ENCODE measurements around the gene NR2F1-AS1.

The NR2F1-AS1 gene

GRCh38 chr5:93580927-93581445, at the start of gene NR2F1-AS1:
TSS of gene NR2F1-AS1 (minus strand) at chr5:93581219.
- DNase-seq, result no peak

- no peak for DNase-seq
These were observed 45.8 kb upstream of the NR2F1-AS1 start for GRCh38 chr5:93626801-93627200.

GRCh38 chr5:93623153-93623552, 42.1 kb upstream of the NR2F1-AS1 start:
- no peak for DNase-seq

- no peak for DNase-seq
These were observed 41.3 kb upstream of the NR2F1-AS1 start for GRCh38 chr5:93622240-93622885.

GRCh38 chr5:93621327-93621798, 40.3 kb upstream of the NR2F1-AS1 start:
- DNase-seq, result no peak

GRCh38 chr5:93620487-93621326, 39.7 kb upstream of the NR2F1-AS1 start:
- DNase-seq, result peak; percentile 56 to 65

GRCh38 chr5:93616538-93617174, 35.6 kb upstream of the NR2F1-AS1 start:
- DNase-seq, result no peak

GRCh38 chr5:93612855-93613243, 31.8 kb upstream of the NR2F1-AS1 start:
- no peak for DNase-seq

GRCh38 chr5:93611976-93612854, 31.2 kb upstream of the NR2F1-AS1 start:
- DNase-seq, result no peak

GRCh38 chr5:93611273-93611975, 30.4 kb upstream of the NR2F1-AS1 start:
- no peak for DNase-seq

GRCh38 chr5:93610581-93611272, 29.7 kb upstream of the NR2F1-AS1 start:
- no peak for DNase-seq

- no peak for DNase-seq
These were observed 28.7 kb upstream of the NR2F1-AS1 start for GRCh38 chr5:93609762-93610161.

GRCh38 chr5:93608855-93609254, 27.8 kb upstream of the NR2F1-AS1 start:
- no peak for DNase-seq

- DNase-seq, result no peak
These were observed 26.6 kb upstream of the NR2F1-AS1 start for GRCh38 chr5:93607367-93608258.

GRCh38 chr5:93606382-93606752, 25.3 kb upstream of the NR2F1-AS1 start:
- DNase-seq, result no peak

- DNase-seq, result no peak
These were observed 23.9 kb upstream of the NR2F1-AS1 start for GRCh38 chr5:93604644-93605515.

GRCh38 chr5:93603793-93604643, 23.0 kb upstream of the NR2F1-AS1 start:
- DNase-seq, result no peak
